ENCODE measurements around the gene RPS6KA3. TPM values are rescaled to one million over a fixed set of nuclear protein-coding genes. Genes with fewer than 3 reads are reported as not detected.
A peak's percentile ranks its signal among the peaks of the same experiment; 100 is the strongest.

RPS6KA3 gene
- total and polyA plus RNA-seq, 8 donors, result 5.2 to 88.1 (median 39.8) TPM

GRCh38 chrX:20270562-20270890 lies 3.8 kb upstream of the RPS6KA3 start:
- peaks cover 0 to 13% (median 0%) of the 10 kb centered on the region in 3 donors for H3K27me3 ChIP-seq
- TF ChIP-seq POLR2A (IDR thresholded peaks at IDR 0.05), result no peak
- H3K4me3 ChIP-seq, result no peak overlapping the region
- H3K9me3 ChIP-seq, result peaks cover 0 to 6% (median 0%) of the 10 kb centered on the region in 4 donors
- intact Hi-C loops (cut with DNase I; ENCODE audit: low total_unique reads), result no loop called here
- WGBS, 5 donors, result 67 to 86% (median 76%) methylated on average over 1 of the region's 1 CpG
- no peak for DNase-seq
- H3K36me3 ChIP-seq, result no peaks in the 10 kb centered on the region
- no peak overlapping the region for H3K27ac ChIP-seq
- H3K4me1 ChIP-seq, result no peaks in the 10 kb centered on the region

GRCh38 chrX:20269848-20270561 lies 3.3 kb upstream of the RPS6KA3 start:
- Histone ChIP-seq H3K9me3 (peaks cover 0 to 6% (median 0%) of the 10 kb centered on the region in 4 donors), H3K36me3 (no peaks in the 10 kb centered on the region), H3K27ac (no peak overlapping the region), H3K4me3 (no peak overlapping the region), H3K4me1 (no peaks in the 10 kb centered on the region), H3K27me3 (peaks cover 0 to 18% (median 0%) of the 10 kb centered on the region in 3 donors)
- intact Hi-C loops (cut with DNase I; ENCODE audit: low total_unique reads), result no loop called here
- DNase-seq, result no peak
- TF ChIP-seq POLR2A (IDR thresholded peaks at IDR 0.05), result no peak
- TF ChIP-seq CTCF (IDR thresholded peaks at IDR 0.05), result no peak
- no peak for TF ChIP-seq POLR2AphosphoS5 (IDR thresholded peaks at IDR 0.05)
- no peak for TF ChIP-seq EP300 (IDR thresholded peaks at IDR 0.05)
- 72 to 88% (median 81%) methylated on average over 4 of the region's 4 CpGs for WGBS, 5 donors

GRCh38 chrX:20267931-20268701 lies 1.4 kb upstream of the RPS6KA3 start:
- intact Hi-C loops (cut with DNase I; ENCODE audit: low total_unique reads), result no loop called here
- Histone ChIP-seq H3K4me3 (peak overlapping the region; percentile 54 to 72 (median 66)), H3K36me3 (no peaks in the 10 kb centered on the region), H3K27ac (peak overlapping the region; percentile 80 to 91 (median 87)), H3K4me1 (peaks cover 0 to 18% (median 3%) of the 10 kb centered on the region in 4 donors), H3K9me3 (peaks cover 0 to 6% (median 0%) of the 10 kb centered on the region in 4 donors), H3K27me3 (peaks cover 0 to 18% (median 0%) of the 10 kb centered on the region in 3 donors)
- peak; percentile 59 to 69 for DNase-seq
- TF ChIP-seq EP300 (IDR thresholded peaks at IDR 0.05) (no peak), CTCF (IDR thresholded peaks at IDR 0.05) (no peak), POLR2A (IDR thresholded peaks at IDR 0.05) (no peak), POLR2AphosphoS5 (IDR thresholded peaks at IDR 0.05) (no peak)
- WGBS, 5 donors, result 0 to 39% (median 19%) methylated on average over 2 to 54 of the region's 54 CpGs

- peak overlapping the region; percentile 54 to 72 (median 66) for H3K4me3 ChIP-seq
- WGBS, 5 donors, result 1 to 27% (median 11%) methylated on average over 10 to 14 of the region's 14 CpGs
- TF ChIP-seq POLR2A (IDR thresholded peaks at IDR 0.05) (no peak), POLR2AphosphoS5 (IDR thresholded peaks at IDR 0.05) (no peak), EP300 (IDR thresholded peaks at IDR 0.05) (no peak), CTCF (IDR thresholded peaks at IDR 0.05) (no peak)
- intact Hi-C loops (cut with DNase I; ENCODE audit: low total_unique reads), result no loop called here
- peaks cover 0 to 6% (median 0%) of the 10 kb centered on the region in 4 donors for H3K9me3 ChIP-seq
- DNase-seq, result no peak
- no peaks in the 10 kb centered on the region for H3K36me3 ChIP-seq
- peak overlapping the region; percentile 80 to 91 (median 87) for H3K27ac ChIP-seq
- peaks cover 0 to 18% (median 0%) of the 10 kb centered on the region in 3 donors for H3K27me3 ChIP-seq
- H3K4me1 ChIP-seq, result peaks cover 0 to 22% (median 3%) of the 10 kb centered on the region in 4 donors
Measured at GRCh38 chrX:20267607-20267930, 860 bp upstream of the RPS6KA3 start.
